GM18505 (cell line): Measurements from ENCODE around the gene TFB1M.
"Not testable (repeated sequence)": the region's sequence is repeated elsewhere in the genome, so short reads cannot be mapped to it uniquely, and the experiment has no call there.

Source experiments
- ATAC-seq: cut with Tn5 transposase; IDR thresholded peaks from one replicate; pipeline ENCODE4 v1.9.1; 2021; ENCODE audit not compliant: unreplicated experiment
- POLR2A ChIP-seq: IDR thresholded peaks from 4 replicates; pipeline ENCODE4 v1.6.1; 2011; ENCODE audit warnings: borderline replicate concordance; ENCODE audit not compliant: insufficient read depth, insufficient read length; ENCODE audit errors: extremely low read depth

The TFB1M gene

GRCh38 chr6:155270561-155271091 is 43.7 kb downstream of the TFB1M start:
- ATAC-seq: no peak
- no peak for TF ChIP-seq POLR2A

- no peak for TF ChIP-seq POLR2A
- no peak for ATAC-seq
Observed at GRCh38 chr6:155269765-155270164, 44.5 kb downstream of the TFB1M start.

- ATAC-seq: not testable (repeated sequence)
Observed at GRCh38 chr6:155268088-155268867, 46.0 kb downstream of the TFB1M start.

GRCh38 chr6:155267411-155267810 is 46.9 kb downstream of the TFB1M start:
- no peak for TF ChIP-seq POLR2A
- no peak for ATAC-seq

GRCh38 chr6:155265843-155266535 is 48.3 kb downstream of the TFB1M start:
- ATAC-seq: no peak
- TF ChIP-seq POLR2A: no peak

- no peak for TF ChIP-seq POLR2A
- ATAC-seq: no peak
Observed at GRCh38 chr6:155264693-155265320, 49.5 kb downstream of the TFB1M start.

- ATAC-seq: no peak
- no peak for TF ChIP-seq POLR2A
Observed at GRCh38 chr6:155263373-155264063, 50.8 kb downstream of the TFB1M start, which contains the start of gene CLDN20. Gene CLDN20 (plus strand): TSS chr6:155264013. CDS start chr6:155275720, 11,707 bp downstream.

- TF ChIP-seq POLR2A: no peak
- no peak for ATAC-seq
Observed at GRCh38 chr6:155262655-155263054, 51.6 kb downstream of the TFB1M start.

GRCh38 chr6:155261111-155261900 is 53.0 kb downstream of the TFB1M start:
- no peak for TF ChIP-seq POLR2A
- ATAC-seq: no peak

- no peak for ATAC-seq
- no peak for TF ChIP-seq POLR2A
Observed at GRCh38 chr6:155260686-155261085, 53.6 kb downstream of the TFB1M start.

- TF ChIP-seq POLR2A: no peak
- ATAC-seq: no peak
Observed at GRCh38 chr6:155259897-155260296, 54.4 kb downstream of the TFB1M start.

GRCh38 chr6:155259204-155259603 is 55.1 kb downstream of the TFB1M start:
- TF ChIP-seq POLR2A: no peak
- no peak for ATAC-seq
